ENCODE results near the gene PLAC9.

Gene PLAC9

GRCh38 chr10:80184291-80184690 is 51.8 kb downstream of the PLAC9 start:
- TF ChIP-seq CTCF (IDR thresholded peaks at IDR 0.05; ENCODE audit: insufficient read depth, low read length, missing control alignments): no peak
- no peak for DNase-seq (ENCODE audit: low read depth, low spot score)
- ChIA-PET CTCF (interaction anchor here (1.0 to 2.4 kb wide), 4 partner anchors 9 to 41 kb away, joined by 3 to 11 read pairs (median 5); no protein-coding TSS in a partner anchor), POLR2A (interaction anchor here (1.6 kb wide), 1 partner anchor 19 kb away, joined by 5 read pairs; no protein-coding TSS in a partner anchor)
- H3K4me3 ChIP-seq (ENCODE audit: low read depth, low read length): no peak overlapping the region

- DNase-seq (ENCODE audit: low read depth, low spot score): no peak
- TF ChIP-seq CTCF (IDR thresholded peaks at IDR 0.05; ENCODE audit: insufficient read depth, low read length, missing control alignments): no peak
- CTCF ChIA-PET: interaction anchor here (0.9 to 2.4 kb wide), 3 partner anchors 10 to 43 kb away, joined by 3 to 11 read pairs (median 3); no protein-coding TSS in a partner anchor
These were observed 53.2 kb downstream of the PLAC9 start for GRCh38 chr10:80185578-80186299.

GRCh38 chr10:80186364-80187012 is 54.0 kb downstream of the PLAC9 start:
- TF ChIP-seq CTCF (IDR thresholded peaks at IDR 0.05; ENCODE audit: insufficient read depth, low read length, missing control alignments): no peak
- CTCF ChIA-PET: interaction anchor here (0.9 to 2.4 kb wide), 2 partner anchors 11 to 44 kb away, joined by 3 to 11 read pairs; no protein-coding TSS in a partner anchor
- DNase-seq (ENCODE audit: low read depth, low spot score): no peak
- no peak overlapping the region for H3K4me3 ChIP-seq (ENCODE audit: low read depth, low read length)
- POLR2A ChIA-PET: no interaction called here

More at GRCh38 chr10:80185578-80186299, 53.2 kb downstream of the PLAC9 start:
- POLR2A ChIA-PET: interaction anchor here (1.6 kb wide), 1 partner anchor 18 kb away, joined by 5 read pairs; no protein-coding TSS in a partner anchor
- H3K4me3 ChIP-seq (ENCODE audit: low read depth, low read length): no peak overlapping the region

GRCh38 chr10:80187060-80187459 is 54.5 kb downstream of the PLAC9 start:
- ChIA-PET POLR2A (no interaction called here), CTCF (interaction anchor here (1.0 kb wide), 1 partner anchor 9 kb away, joined by 4 read pairs; no protein-coding TSS in a partner anchor)
- no peak for TF ChIP-seq CTCF (IDR thresholded peaks at IDR 0.05; ENCODE audit: insufficient read depth, low read length, missing control alignments)
- no peak overlapping the region for H3K4me3 ChIP-seq (ENCODE audit: low read depth, low read length)
- DNase-seq (ENCODE audit: low read depth, low spot score): no peak

- no peak for TF ChIP-seq CTCF (IDR thresholded peaks at IDR 0.05; ENCODE audit: insufficient read depth, low read length, missing control alignments)
- no peak overlapping the region for H3K4me3 ChIP-seq (ENCODE audit: low read depth, low read length)
- no peak for DNase-seq (ENCODE audit: low read depth, low spot score)
- POLR2A ChIA-PET: no interaction called here
- CTCF ChIA-PET: interaction anchor here (1.0 to 1.5 kb wide), 4 partner anchors 8 to 29 kb away, joined by 3 to 5 read pairs (median 4); no protein-coding TSS in a partner anchor
These were observed 55.2 kb downstream of the PLAC9 start for GRCh38 chr10:80187465-80188409.
